PC-9 (cell line): ENCODE results near the gene TECTA. TPM values are rescaled to one million over a fixed set of nuclear protein-coding genes. Genes with fewer than 3 reads are reported as not detected.

Source experiments
- BruUV-seq: library from RNA; stranded (reverse); fragments of 400-500 nt; replicated peaks from 2 replicates; lab custom pipeline; 2021; lab: Mats Ljungman, UMichigan
- CTCF ChIA-PET: fragments of 300-600 bp; sonication (Branson Sonifier 250); formaldehyde crosslinking; loops from one replicate; lab custom pipeline; 2022; ENCODE audit warnings: antibody characterized with exemption; lab: Charles Lee
- POLR2A ChIA-PET: fragments of 300-600 bp; sonication (Branson Sonifier 250); formaldehyde crosslinking; loops from one replicate; lab custom pipeline; 2022; ENCODE audit warnings: antibody characterized with exemption; ENCODE audit not compliant: unreplicated experiment; lab: Charles Lee
- DNase-seq, 2 experiments: peaks; one replicate each; pipeline versions ENCODE4 v3.0.0 to v3.0.0-alpha.2; 2015 to 2022; ENCODE audit warnings: mixed read lengths in 1 of 2
- H2AFZ ChIP-seq: fragments of 200-600 bp; sonication (generic); 2 replicates; pipeline ENCODE4 v1.8.1; 2017; ENCODE audit warnings: antibody characterized with exemption
- H3F3A ChIP-seq: fragments of 200-600 bp; sonication (generic); 2 replicates; pipeline ENCODE4 v1.8.1; 2017; ENCODE audit warnings: antibody characterized with exemption, mild to moderate bottlenecking, low read depth; ENCODE audit not compliant: insufficient read depth
- H3K27ac ChIP-seq: fragments of 200-600 bp; sonication (generic); 2 replicates; pipeline ENCODE4 v1.6.1; 2016; ENCODE audit warnings: mixed run types
- H3K27me3 ChIP-seq: fragments of 200-600 bp; sonication (generic); 2 replicates; pipeline ENCODE4 v1.6.1; 2016; ENCODE audit warnings: low read depth, mixed run types; ENCODE audit not compliant: insufficient read depth
- H3K36me3 ChIP-seq: fragments of 200-600 bp; sonication (generic); 2 replicates; pipeline ENCODE4 v1.6.1; 2016; ENCODE audit warnings: low read depth, mixed run types
- H3K4me1 ChIP-seq: fragments of 200-600 bp; sonication (generic); replicated peaks from 2 replicates; pipeline ENCODE4 v1.6.1; 2016; ENCODE audit warnings: mixed run types; ENCODE audit not compliant: insufficient read depth
- H3K4me2 ChIP-seq: fragments of 200-600 bp; sonication (generic); 2 replicates; pipeline ENCODE4 v1.6.1; 2017; ENCODE audit warnings: mixed run types
- H3K4me3 ChIP-seq: fragments of 200-600 bp; sonication (generic); 2 replicates; pipeline ENCODE4 v1.6.1; 2016; ENCODE audit warnings: mixed run types
- H3K79me2 ChIP-seq: fragments of 200-600 bp; sonication (generic); 2 replicates; pipeline ENCODE4 v1.6.1; 2017; ENCODE audit warnings: low read depth, mixed run types
- H3K9me2 ChIP-seq: fragments of 200-600 bp; sonication (generic); 2 replicates; pipeline ENCODE4 v1.8.1; 2017; ENCODE audit warnings: mild to moderate bottlenecking; ENCODE audit not compliant: insufficient read depth
- H3K9me3 ChIP-seq: fragments of 200-600 bp; sonication (generic); 2 replicates; pipeline ENCODE4 v1.8.1; 2016; ENCODE audit warnings: low read depth; ENCODE audit not compliant: insufficient read depth
- H4K20me1 ChIP-seq: fragments of 200-600 bp; sonication (generic); 2 replicates; pipeline ENCODE4 v1.8.1; 2017; ENCODE audit not compliant: insufficient read depth
- CTCF ChIP-seq: fragments of 200-600 bp; sonication (generic); conservative IDR thresholded peaks from 2 replicates; pipeline ENCODE4 v1.6.1; 2017; ENCODE audit warnings: mixed run types, antibody characterized with exemption, mild to moderate bottlenecking, moderate library complexity
- EZH2 ChIP-seq: fragments of 200-600 bp; sonication (generic); IDR thresholded peaks from 2 replicates; pipeline ENCODE4 v1.8.0; 2017; ENCODE audit warnings: antibody characterized with exemption, low read depth
- intact Hi-C: fragments of 100-400 bp; cut with micrococcal nuclease; formaldehyde crosslinking; loops from one replicate; pipeline ENCODE4 v1.10.0; 2022; ENCODE audit not compliant: unreplicated experiment
- total RNA-seq: library from RNA; stranded (reverse); gene quantifications from 2 replicates; pipeline ENCODE4 v1.2.3, GENCODE V29; 2021

TECTA gene
- total RNA-seq, 1 experiment from 2014 or later, result 0.04 TPM

DNA sequence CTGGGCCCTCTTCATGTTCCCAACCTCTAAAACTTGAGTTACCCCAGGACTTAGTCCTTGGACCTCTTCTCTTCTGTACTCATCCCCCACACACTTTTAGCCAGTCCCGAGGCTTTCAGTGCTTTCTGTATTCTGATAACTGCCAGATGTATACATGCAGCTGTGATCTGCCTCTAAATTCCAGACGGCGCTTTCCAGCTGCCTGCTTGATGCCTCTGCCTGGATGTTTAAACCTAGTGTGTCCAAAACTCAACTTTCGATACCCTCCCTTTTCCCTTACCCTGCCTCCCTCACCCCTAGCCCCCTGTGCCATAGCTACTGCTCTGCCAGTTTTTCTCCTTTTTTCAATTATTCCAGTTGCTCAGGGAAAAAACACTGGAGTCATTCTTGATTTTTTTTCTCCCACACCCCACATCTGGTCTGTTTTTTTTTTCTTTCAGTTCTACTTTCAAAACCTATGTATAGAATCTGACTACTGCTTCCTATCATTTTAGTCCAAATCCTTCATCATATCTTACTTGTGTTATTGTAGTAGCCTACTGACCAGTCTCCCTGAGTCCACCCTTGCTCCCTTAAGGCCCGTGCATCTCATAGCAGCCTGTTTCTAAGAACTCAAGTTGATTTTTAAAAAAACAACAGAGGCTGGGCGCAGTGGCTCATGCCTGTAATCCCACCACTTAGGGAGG, 32.9 kb upstream of the TECTA start:
- Histone ChIP-seq H3K9me2 (no peaks in the 10 kb centered on the region), H3K79me2 (no peaks in the 10 kb centered on the region), H2AFZ (no peak overlapping the region), H3K4me2 (no peak overlapping the region), H3K36me3 (no peaks in the 10 kb centered on the region), H3K4me1 (no peaks in the 10 kb centered on the region), H4K20me1 (no peaks in the 10 kb centered on the region), H3K27ac (no peak overlapping the region), H3K9me3 (no peaks in the 10 kb centered on the region), H3K4me3 (no peak overlapping the region), H3K27me3 (no peaks in the 10 kb centered on the region), H3F3A (no peaks in the 10 kb centered on the region)
- intact Hi-C loops, result no loop called here
- no TSS peak for BruUV-seq
- ChIA-PET CTCF (no interaction called here), POLR2A (no interaction called here)
- TF ChIP-seq EZH2 (no peak), CTCF (no peak)
- DNase-seq, result no peak

GRCh38 chr11:121068787-121069186, 32.3 kb upstream of the TECTA start:
- Histone ChIP-seq H3K9me2 (no peaks in the 10 kb centered on the region), H2AFZ (no peak overlapping the region), H3K4me2 (no peak overlapping the region), H4K20me1 (no peaks in the 10 kb centered on the region), H3K9me3 (no peaks in the 10 kb centered on the region), H3K4me1 (no peaks in the 10 kb centered on the region), H3K79me2 (no peaks in the 10 kb centered on the region), H3K27me3 (no peaks in the 10 kb centered on the region), H3K27ac (no peak overlapping the region), H3F3A (no peaks in the 10 kb centered on the region), H3K4me3 (no peak overlapping the region), H3K36me3 (no peaks in the 10 kb centered on the region)
- ChIA-PET POLR2A (no interaction called here), CTCF (no interaction called here)
- no peak for TF ChIP-seq EZH2
- DNase-seq, result no peak
- intact Hi-C loops, result no loop called here
- no TSS peak for BruUV-seq

DNA sequence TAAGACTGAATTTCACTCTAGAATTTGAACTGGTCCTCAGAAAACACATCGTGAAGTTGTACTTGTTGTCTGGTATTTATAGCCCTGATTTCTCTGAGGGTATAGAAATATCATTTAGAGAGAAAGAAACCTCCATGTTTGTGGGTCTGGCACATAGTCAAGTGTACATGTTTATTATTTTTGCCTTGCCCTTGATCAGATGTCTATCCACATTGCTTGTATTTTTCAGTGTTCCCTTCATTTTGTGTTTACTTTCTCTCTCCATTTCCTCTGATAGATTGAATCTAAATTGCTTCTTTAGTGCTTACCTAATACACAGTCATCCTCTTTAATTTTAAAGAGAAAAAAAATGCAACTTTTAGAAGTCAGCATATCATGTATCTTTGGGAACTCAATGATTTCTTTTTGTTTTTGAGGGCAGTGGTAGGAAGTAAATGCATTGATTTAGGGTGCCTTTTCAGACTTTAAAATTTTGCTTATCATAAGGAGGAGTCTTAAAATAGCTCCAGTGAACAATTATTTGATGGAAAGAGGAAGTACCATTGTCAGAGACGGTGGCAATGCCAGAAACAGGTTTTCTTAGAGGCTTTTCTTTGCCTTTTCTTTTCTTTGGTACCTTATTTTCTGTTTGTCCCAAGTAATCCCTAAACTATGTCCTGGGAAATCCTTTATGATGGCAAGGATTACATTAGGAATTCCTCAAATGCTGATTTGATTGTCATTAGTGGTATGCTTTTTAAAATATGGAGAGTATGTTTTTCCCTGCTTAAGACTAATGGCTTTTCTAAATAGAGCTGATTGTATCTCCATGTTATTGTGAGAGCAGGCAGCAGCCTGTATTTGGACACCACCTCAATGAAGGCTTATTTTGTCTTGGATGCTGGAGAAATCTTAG, 29.8 kb upstream of the TECTA start:
- ChIA-PET POLR2A (no interaction called here), CTCF (no interaction called here)
- H3K9me3 ChIP-seq, result no peaks in the 10 kb centered on the region
- no peaks in the 10 kb centered on the region for H3K79me2 ChIP-seq
- no peak overlapping the region for H3K4me2 ChIP-seq
- no peaks in the 10 kb centered on the region for H4K20me1 ChIP-seq
- intact Hi-C loops, result no loop called here
- H3K9me2 ChIP-seq, result no peaks in the 10 kb centered on the region
- no peaks in the 10 kb centered on the region for H3K36me3 ChIP-seq
- no peaks in the 10 kb centered on the region for H3K27me3 ChIP-seq
- no peak overlapping the region for H3K27ac ChIP-seq
- BruUV-seq, result no TSS peak
- no peak for DNase-seq
- no peak for TF ChIP-seq CTCF
- no peak for TF ChIP-seq EZH2
- H2AFZ ChIP-seq, result no peak overlapping the region
- no peak overlapping the region for H3K4me3 ChIP-seq
- H3K4me1 ChIP-seq, result no peaks in the 10 kb centered on the region
- H3F3A ChIP-seq, result no peaks in the 10 kb centered on the region
